ENCODE measurements around the gene GPR65.

DNA sequence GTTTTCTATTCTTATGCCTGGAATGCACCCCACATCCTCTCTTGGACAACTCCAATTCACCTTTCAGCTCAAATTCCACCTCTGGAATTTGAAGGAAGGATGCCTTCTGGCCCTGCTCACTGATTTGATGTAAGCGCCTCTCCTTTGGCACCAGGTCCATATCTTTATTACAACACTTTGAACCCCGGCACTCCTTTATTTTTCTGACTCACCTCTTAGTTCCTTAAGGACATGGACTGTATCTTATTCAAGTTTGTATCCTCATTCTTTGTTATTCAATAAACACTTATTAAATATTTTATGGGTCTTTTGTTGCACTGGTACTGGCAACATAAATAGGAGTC, 15.0 kb upstream of the GPR65 start:
- TF ChIP-seq MYC (IDR thresholded peaks at IDR 0.05; ENCODE audit: low read depth, low read length), result no peak
- TF ChIP-seq, protein P1, sequence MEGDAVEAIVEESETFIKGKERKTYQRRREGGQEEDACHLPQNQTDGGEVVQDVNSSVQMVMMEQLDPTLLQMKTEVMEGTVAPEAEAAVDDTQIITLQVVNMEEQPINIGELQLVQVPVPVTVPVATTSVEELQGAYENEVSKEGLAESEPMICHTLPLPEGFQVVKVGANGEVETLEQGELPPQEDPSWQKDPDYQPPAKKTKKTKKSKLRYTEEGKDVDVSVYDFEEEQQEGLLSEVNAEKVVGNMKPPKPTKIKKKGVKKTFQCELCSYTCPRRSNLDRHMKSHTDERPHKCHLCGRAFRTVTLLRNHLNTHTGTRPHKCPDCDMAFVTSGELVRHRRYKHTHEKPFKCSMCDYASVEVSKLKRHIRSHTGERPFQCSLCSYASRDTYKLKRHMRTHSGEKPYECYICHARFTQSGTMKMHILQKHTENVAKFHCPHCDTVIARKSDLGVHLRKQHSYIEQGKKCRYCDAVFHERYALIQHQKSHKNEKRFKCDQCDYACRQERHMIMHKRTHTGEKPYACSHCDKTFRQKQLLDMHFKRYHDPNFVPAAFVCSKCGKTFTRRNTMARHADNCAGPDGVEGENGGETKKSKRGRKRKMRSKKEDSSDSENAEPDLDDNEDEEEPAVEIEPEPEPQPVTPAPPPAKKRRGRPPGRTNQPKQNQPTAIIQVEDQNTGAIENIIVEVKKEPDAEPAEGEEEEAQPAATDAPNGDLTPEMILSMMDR (IDR thresholded peaks at IDR 0.05; ENCODE audit: low read depth, low read length), result no peak
- TF ChIP-seq POLR2A (IDR thresholded peaks at IDR 0.05; ENCODE audit: extremely low read depth, insufficient read length), result no peak
- TF ChIP-seq, protein P2, sequence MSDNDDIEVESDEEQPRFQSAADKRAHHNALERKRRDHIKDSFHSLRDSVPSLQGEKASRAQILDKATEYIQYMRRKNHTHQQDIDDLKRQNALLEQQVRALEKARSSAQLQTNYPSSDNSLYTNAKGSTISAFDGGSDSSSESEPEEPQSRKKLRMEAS (IDR thresholded peaks at IDR 0.05; ENCODE audit: low read depth, low read length), result no peak

Measured in NB4 (cell line).